ENCODE measurements around the gene PGF.

Gene PGF

GRCh38 chr14:74977901-74978385 is 22.5 kb upstream of the PGF start:
- no peak for DNase-seq

- DNase-seq = no peak
These were observed 21.9 kb upstream of the PGF start for GRCh38 chr14:74977164-74977900.

DNA sequence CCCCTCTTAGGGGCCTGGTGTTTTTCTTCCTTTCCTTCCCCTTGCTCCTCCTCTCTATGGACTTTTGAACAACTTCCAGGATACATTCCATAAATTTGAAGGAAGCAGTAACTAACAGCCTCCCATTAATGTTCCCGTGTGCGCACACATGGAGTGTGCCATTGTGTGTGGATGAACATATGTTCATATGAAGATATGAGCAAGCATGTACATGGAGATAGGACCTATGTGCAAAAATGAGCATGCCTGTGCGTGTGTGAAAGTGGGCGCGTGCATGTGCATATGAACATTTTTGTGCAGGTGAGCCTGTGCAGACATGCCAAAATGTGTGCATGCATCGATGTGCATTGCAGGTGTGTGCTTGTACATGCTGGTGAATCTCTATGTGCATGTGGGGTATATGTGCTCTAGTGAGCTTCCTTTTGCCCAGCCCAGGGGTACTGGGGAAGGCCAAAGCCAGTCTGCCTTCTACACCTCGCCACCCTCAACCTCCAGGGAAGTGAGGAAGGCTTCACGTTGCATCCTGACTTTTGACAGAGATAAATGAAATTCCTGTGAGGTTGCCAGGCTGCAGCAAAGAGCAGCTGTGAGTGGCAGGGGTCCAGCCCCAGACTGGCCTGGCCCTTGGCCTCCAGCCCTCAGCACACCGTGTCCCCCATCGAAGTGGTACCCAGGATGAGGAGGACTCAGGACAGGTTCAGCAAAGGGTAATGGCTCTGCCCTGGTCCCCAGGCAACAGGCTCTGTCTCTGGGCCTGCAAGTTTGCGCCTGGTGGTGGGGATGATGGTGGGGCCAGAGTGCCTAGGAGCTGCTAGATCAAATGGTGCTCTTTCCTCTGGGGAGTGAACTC is 21.1 kb upstream of the PGF start:
- no peak for DNase-seq

DNA sequence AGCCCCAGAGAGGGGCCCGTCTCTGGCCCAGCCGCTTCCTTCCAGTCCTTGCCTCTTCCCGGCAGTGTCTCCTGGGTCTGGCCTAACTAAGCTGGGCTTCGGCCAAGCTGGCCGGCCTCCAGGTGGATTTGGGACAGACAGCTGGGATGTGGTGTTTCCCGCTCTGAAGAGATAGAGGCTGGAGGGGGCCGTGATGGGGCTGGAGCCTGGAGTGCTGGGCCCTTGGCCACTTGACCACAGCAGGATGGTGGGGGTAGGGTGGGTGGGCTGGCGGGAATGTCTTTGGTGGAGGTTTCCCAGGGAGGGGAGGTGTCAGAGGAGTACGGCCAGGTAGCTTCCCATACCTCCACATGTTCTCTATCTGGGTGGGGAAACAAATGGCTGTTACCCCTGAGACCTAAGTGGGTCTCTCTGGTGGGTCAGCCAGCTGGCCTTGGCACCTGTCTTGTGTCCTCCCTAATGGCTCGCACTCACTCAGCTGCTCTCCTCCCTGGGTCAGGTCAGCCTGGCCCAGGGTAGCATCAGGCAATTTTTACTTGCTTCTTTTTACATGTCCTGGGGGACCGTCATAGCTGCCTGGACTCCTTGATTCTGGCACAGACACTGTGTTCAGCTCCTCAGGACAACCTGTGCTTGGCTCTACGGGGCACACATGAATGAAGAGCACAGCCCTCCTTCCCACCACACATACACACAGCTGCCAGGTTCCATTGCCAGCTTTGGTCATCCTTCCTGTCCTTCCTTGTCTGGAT is 19.8 kb upstream of the PGF start:
- no peak for DNase-seq

- no peak for DNase-seq
These were observed 19.1 kb upstream of the PGF start for GRCh38 chr14:74974364-74975058.

- no peak for DNase-seq
These were observed 18.5 kb upstream of the PGF start for GRCh38 chr14:74973905-74974363.

GRCh38 chr14:74973003-74973653 is 17.7 kb upstream of the PGF start:
- no peak for DNase-seq

GRCh38 chr14:74968811-74969210 is 13.4 kb upstream of the PGF start:
- no peak for DNase-seq

- no peak for DNase-seq
These were observed 10.2 kb upstream of the PGF start for GRCh38 chr14:74965486-74966153.

DNA sequence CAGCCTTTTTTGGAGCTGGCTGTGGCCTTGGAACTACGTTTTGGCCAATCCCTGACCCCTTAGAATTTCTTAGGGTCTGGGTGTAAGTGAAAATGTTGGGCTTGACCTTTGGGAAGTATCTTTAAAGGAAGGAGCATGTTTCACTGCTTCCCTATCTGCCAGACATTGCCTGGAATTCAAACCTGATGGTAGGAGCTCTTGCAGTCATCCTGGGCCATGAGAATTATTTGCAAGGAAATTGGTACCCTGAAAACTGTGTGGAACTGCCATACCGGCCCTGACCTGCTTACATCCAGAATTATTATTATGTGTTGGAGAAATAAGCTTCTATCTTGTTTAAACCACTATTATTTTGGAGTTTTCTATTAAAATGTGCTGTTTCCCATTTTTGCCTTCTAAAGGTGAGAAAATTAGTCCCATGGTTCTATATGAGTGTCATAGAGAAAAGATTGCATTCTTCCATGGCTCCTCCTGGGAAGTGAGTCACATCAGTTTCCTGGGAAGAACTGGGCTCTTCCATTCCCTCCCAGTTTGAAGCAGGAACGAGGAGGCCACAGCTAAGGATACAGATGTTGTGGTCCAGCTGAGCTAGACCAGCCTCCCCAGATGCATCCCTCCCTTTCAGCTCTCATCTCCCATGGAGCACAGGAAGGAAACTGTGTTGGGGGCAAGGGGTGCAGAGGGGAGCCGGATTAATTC is 9.5 kb upstream of the PGF start:
- no peak for DNase-seq

GRCh38 chr14:74963705-74964271 is 8.4 kb upstream of the PGF start:
- DNase-seq = no peak

GRCh38 chr14:74963178-74963704 is 7.8 kb upstream of the PGF start:
- DNase-seq = no peak

GRCh38 chr14:74962493-74962892 is 7.1 kb upstream of the PGF start:
- no peak for DNase-seq

DNA sequence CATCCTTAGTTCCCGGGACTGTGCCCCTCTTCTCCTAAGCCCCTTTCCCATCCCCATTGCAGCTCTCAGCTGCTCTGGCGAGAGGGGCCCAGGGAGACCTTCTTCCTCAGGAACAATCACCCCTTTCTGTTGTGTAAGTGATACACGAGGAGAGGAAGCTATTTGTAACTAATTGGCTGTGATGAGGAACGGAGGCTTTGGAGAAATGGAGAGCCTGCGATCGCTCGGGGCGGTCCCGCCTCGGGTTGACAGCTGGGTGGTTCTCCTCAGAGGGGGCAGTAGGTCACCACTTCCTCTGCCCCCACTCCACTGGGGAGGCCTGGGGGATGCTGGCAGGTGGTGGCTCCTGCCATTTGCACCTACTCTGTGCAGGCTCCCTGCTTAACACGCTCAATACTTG is 6.6 kb upstream of the PGF start:
- no peak for DNase-seq

- no peak for DNase-seq
These were observed 6.0 kb upstream of the PGF start for GRCh38 chr14:74961238-74961911.

- no peak for DNase-seq
These were observed 5.3 kb upstream of the PGF start for GRCh38 chr14:74960736-74961135.

- no peak for DNase-seq
These were observed 4.3 kb upstream of the PGF start for GRCh38 chr14:74959596-74960180.

GRCh38 chr14:74956280-74957072 is 1.1 kb upstream of the PGF start:
- DNase-seq = no peak

- DNase-seq = no peak
These were observed 556 bp upstream of the PGF start for GRCh38 chr14:74956027-74956279.

Measured in NCI-H748 treated with DMSO at 0.1 percent for 48 hours (cell line).